Breast epithelium (tissue), 3 donors: ENCODE data around the gene PCGF2.

Source experiments
- CTCF ChIP-seq, 3 donors: fragments of 450-650 bp; IDR thresholded peaks; one replicate each; pipeline ENCODE4 v1.5.1; 2016 to 2017; ENCODE audit warnings: antibody characterized with exemption in 3 of 3, mild to moderate bottlenecking in 3 of 3, moderate library complexity in 3 of 3
- POLR2AphosphoS5 ChIP-seq, 3 donors: sonication (generic); formaldehyde crosslinking; IDR thresholded peaks; one replicate each; pipeline ENCODE4 v1.6.1; 2017; ENCODE audit warnings: antibody characterized with exemption in 3 of 3

GRCh38 chr17:38740044-38740443 is 8.1 kb downstream of the PCGF2 start:
- TF ChIP-seq CTCF (IDR thresholded peaks at IDR 0.05) = no peak
- TF ChIP-seq POLR2AphosphoS5 (IDR thresholded peaks at IDR 0.05) = no peak
